IMR-90 (cell line): Measurements from ENCODE around the gene BTBD10. TPM values are rescaled to one million over a fixed set of nuclear protein-coding genes. Genes with fewer than 3 reads are reported as not detected.

Experiments
- ATAC-seq: fragments of 200-7000 bp; cut with Tn5 transposase; 2 replicates; pipeline ENCODE4 v1.9.1; 2020; ENCODE audit warnings: low read depth, mild to moderate bottlenecking, moderate library complexity
- BruUV-seq: library from RNA; stranded (reverse); fragments of 400-500 nt; replicated peaks from 2 replicates; lab custom pipeline; 2021; lab: Mats Ljungman, UMichigan
- CTCF ChIA-PET: fragments of 300-600 bp; formaldehyde crosslinking; extraction: SDS; loops from one replicate; lab custom pipeline; 2021; ENCODE audit warnings: antibody characterized with exemption; lab: Yijun Ruan, JAX
- POLR2A ChIA-PET: fragments of 300-600 bp; sonication (Branson Sonifier 250); formaldehyde crosslinking; loops from one replicate; lab custom pipeline; 2022; ENCODE audit warnings: antibody characterized with exemption; ENCODE audit not compliant: unreplicated experiment; lab: Charles Lee
- DNase-seq: peaks from one replicate; pipeline ENCODE4 v3.0.0; 2013
- H2AFZ ChIP-seq: replicated peaks from 2 replicates; pipeline ENCODE3; 2013; ENCODE audit warnings: low read length, mild to moderate bottlenecking; ENCODE audit not compliant: poor library complexity
- H2AK5ac ChIP-seq: 2 replicates; pipeline ENCODE4 v1.6.1; 2013; ENCODE audit warnings: low read depth, low read length, inconsistent platforms
- H2AK9ac ChIP-seq: replicated peaks from 2 replicates; pipeline ENCODE3; 2013; ENCODE audit warnings: mild to moderate bottlenecking, low read depth, low read length, moderate library complexity; ENCODE audit not compliant: poor library complexity
- H2BK120ac ChIP-seq: 2 replicates; pipeline ENCODE4 v1.6.1; 2013; ENCODE audit warnings: low read depth, low read length, inconsistent platforms
- H2BK15ac ChIP-seq: 3 replicates; pipeline ENCODE4 v1.6.1; 2013; ENCODE audit warnings: low read depth, low read length, inconsistent platforms
- H2BK20ac ChIP-seq: 2 replicates; pipeline ENCODE4 v1.6.1; 2013; ENCODE audit warnings: low read depth, mild to moderate bottlenecking, inconsistent platforms, low read length, moderate library complexity
- H2BK5ac ChIP-seq: 2 replicates; pipeline ENCODE4 v1.6.1; 2013; ENCODE audit warnings: mild to moderate bottlenecking, low read depth, low read length, inconsistent platforms; ENCODE audit not compliant: poor library complexity, severe bottlenecking
- H3K14ac ChIP-seq: replicated peaks from 2 replicates; pipeline ENCODE4 v1.6.1; 2013; ENCODE audit warnings: low read depth, low read length, inconsistent platforms
- H3K18ac ChIP-seq: 2 replicates; pipeline ENCODE4 v1.6.1; 2013; ENCODE audit warnings: low read depth, low read length, control low read depth
- H3K23ac ChIP-seq: 2 replicates; pipeline ENCODE4 v1.6.1; 2013; ENCODE audit warnings: low read depth, low read length, inconsistent platforms
- H3K27ac ChIP-seq: 2 replicates; pipeline ENCODE4 v1.5.1; 2013; ENCODE audit warnings: mild to moderate bottlenecking, control low read depth, low read length; ENCODE audit not compliant: insufficient read depth
- H3K27me3 ChIP-seq: 2 replicates; pipeline ENCODE4 v1.6.1; 2013; ENCODE audit warnings: low read length; ENCODE audit not compliant: control insufficient read depth, insufficient read depth
- H3K36me3 ChIP-seq: 2 replicates; pipeline ENCODE4 v1.6.1; 2013; ENCODE audit warnings: low read length, mixed read lengths; ENCODE audit not compliant: control insufficient read depth, insufficient read depth
- H3K4ac ChIP-seq: 2 replicates; pipeline ENCODE4 v1.6.1; 2013; ENCODE audit warnings: low read depth, low read length, inconsistent platforms
- H3K4me1 ChIP-seq: 2 replicates; pipeline ENCODE4 v1.6.1; 2013; ENCODE audit warnings: low read length, mixed read lengths; ENCODE audit not compliant: control insufficient read depth, insufficient read depth
- H3K4me2 ChIP-seq: 2 replicates; pipeline ENCODE4 v1.6.1; 2013; ENCODE audit warnings: low read depth, mild to moderate bottlenecking, control low read depth, low read length, moderate library complexity
- H3K4me3 ChIP-seq: 2 replicates; pipeline ENCODE4 v1.5.1; 2013; ENCODE audit warnings: low read depth, mild to moderate bottlenecking, control low read depth, low read length, moderate library complexity; ENCODE audit not compliant: insufficient read depth
- H3K56ac ChIP-seq: 2 replicates; pipeline ENCODE4 v1.6.1; 2013; ENCODE audit warnings: low read length, inconsistent platforms; ENCODE audit not compliant: insufficient read depth; ENCODE audit errors: extremely low read depth
- H3K79me1 ChIP-seq, 2 experiments: 2 replicates each; pipeline ENCODE4 v1.6.1; 2013; ENCODE audit warnings: low read length in 2 of 2, inconsistent platforms in 1 of 2, low read depth in 1 of 2
- H3K9ac ChIP-seq: 2 replicates; pipeline ENCODE4 v1.6.1; 2013; ENCODE audit warnings: low read depth, low read length, control low read depth
- H3K9me1 ChIP-seq: 2 replicates; pipeline ENCODE4 v1.6.1; 2013; ENCODE audit warnings: low read length, inconsistent platforms; ENCODE audit not compliant: insufficient read depth
- H3K9me3 ChIP-seq: 2 replicates; pipeline ENCODE4 v1.6.1; 2013; ENCODE audit warnings: low read length; ENCODE audit not compliant: control insufficient read depth, insufficient read depth
- H4K20me1 ChIP-seq: 2 replicates; pipeline ENCODE4 v1.6.1; 2013; ENCODE audit warnings: low read length, inconsistent platforms; ENCODE audit not compliant: insufficient read depth
- H4K5ac ChIP-seq: 2 replicates; pipeline ENCODE4 v1.6.1; 2013; ENCODE audit warnings: mild to moderate bottlenecking, low read depth, low read length, control low read depth
- H4K8ac ChIP-seq, 2 experiments: 2 replicates each; pipeline ENCODE4 v1.6.1; 2013; ENCODE audit warnings: low read depth in 2 of 2, low read length in 2 of 2, control low read depth in 1 of 2, inconsistent platforms in 1 of 2
- H4K91ac ChIP-seq: 2 replicates; pipeline ENCODE4 v1.6.1; 2013; ENCODE audit warnings: low read depth, low read length, inconsistent platforms; ENCODE audit not compliant: insufficient read depth
- MAFK ChIP-seq: IDR thresholded peaks from 2 replicates; pipeline ENCODE4 v1.6.1; 2012; ENCODE audit warnings: low read depth, low read length, improper control_type of control experiment
- USF2 ChIP-seq: fragments of 150-350 bp; IDR thresholded peaks from 2 replicates; pipeline ENCODE4 v1.6.1; 2017; ENCODE audit warnings: mild to moderate bottlenecking, antibody characterized with exemption, low read length, low read depth
- WGBS, 2 experiments: methylation state at CpG; one replicate each; pipeline versions ENCODE4 v1.1.5 to v1.1.7; 2013; ENCODE audit warnings: missing lambda C conversion rate in 2 of 2; ENCODE audit not compliant: insufficient read length in 1 of 2; ENCODE audit errors: extremely low coverage in 2 of 2; 5-methylcytosine and 5-hydroxymethylcytosine counted together
- dilution Hi-C: fragments of 300-500 bp; cut with HindIII; formaldehyde crosslinking; loops from one replicate; pipeline ENCODE4 v1.14.3; 2018; ENCODE audit warnings: low sequenced_read_pairs; ENCODE audit not compliant: unreplicated experiment
- in situ Hi-C: fragments of 300-500 bp; cut with MboI; formaldehyde crosslinking; loops from 3 replicates; pipeline ENCODE4 v1.14.3; 2019; ENCODE audit warnings: low sequenced_read_pairs, inconsistent platforms, mixed read lengths
- intact Hi-C: fragments of 100-400 bp; cut with micrococcal nuclease; formaldehyde crosslinking; loops from 2 replicates; pipeline ENCODE4 v1.10.0; 2022
- polyA plus RNA-seq, 3 experiments: library from polyadenylated mRNA; depleted of rRNA; stranded (reverse); fragments of >200 nt; gene quantifications; 2 replicates each; pipeline ENCODE4 v1.2.3, GENCODE V29; 2012; ENCODE audit warnings: low replicate concordance in 1 of 3
- total RNA-seq: library from RNA; depleted of rRNA; stranded (reverse); fragments of >200 nt; gene quantifications from 2 replicates; pipeline ENCODE4 v1.2.3, GENCODE V29; 2012

BTBD10 gene
- total and polyA plus RNA-seq, 2 of the 4 experiments (the other 2 are of a cell fraction): 32.5 to 59.9 TPM

DNA sequence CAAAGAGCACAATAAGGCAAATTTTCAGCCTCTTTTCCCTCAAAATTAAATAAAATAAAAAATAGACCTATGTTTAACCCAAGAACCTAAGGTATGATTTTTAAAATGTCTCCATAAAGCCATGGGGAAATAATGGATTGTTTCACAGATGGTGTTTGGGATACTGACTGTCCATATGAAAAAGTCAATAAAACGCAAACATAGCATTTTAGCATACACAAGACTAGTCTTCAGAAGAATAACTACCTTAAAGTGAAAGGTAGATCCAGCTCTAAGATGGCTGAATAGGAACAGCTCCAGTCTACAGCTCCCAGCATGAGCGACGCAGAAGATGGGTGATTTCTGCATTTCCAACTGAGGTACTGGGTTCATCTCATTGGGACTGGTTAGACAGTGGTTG lies 16.7 kb upstream of the BTBD10 start:
- H3K9me1 ChIP-seq: no peaks in the 10 kb centered on the region
- H3K9me3 ChIP-seq: no peaks in the 10 kb centered on the region
- BruUV-seq: no TSS peak
- no peak overlapping the region for H3K9ac ChIP-seq
- H3K4me2 ChIP-seq: no peak overlapping the region
- CTCF ChIA-PET: no interaction called here
- no peak overlapping the region for H3K4ac ChIP-seq
- WGBS, 2 experiments: 100% methylated on average over 2 of the region's 3 CpGs; no CpG with 5 or more reads in 1 of the 2 experiments
- POLR2A ChIA-PET: no interaction called here
- H3K23ac ChIP-seq: no peak overlapping the region
- H3K36me3 ChIP-seq: no peaks in the 10 kb centered on the region
- no peak overlapping the region for H2BK20ac ChIP-seq
- DNase-seq: no peak
- TF ChIP-seq USF2 (no peak), MAFK (0 out of 2 replicates have a peak, but pooled peaks have one; percentile 5)
- no peak overlapping the region for H4K8ac ChIP-seq
- no peak overlapping the region for H4K5ac ChIP-seq
- in situ Hi-C loops (no loop called here), dilution Hi-C loops (no loop called here), intact Hi-C loops (no loop called here)
- no peak overlapping the region for H3K4me3 ChIP-seq
- no peaks in the 10 kb centered on the region for H3K79me1 ChIP-seq
- peaks cover 6% of the 10 kb centered on the region for H3K27me3 ChIP-seq
- H2AFZ ChIP-seq: no peak overlapping the region
- H3K56ac ChIP-seq: no peak overlapping the region
- no peak for ATAC-seq
- H3K14ac ChIP-seq: no peak overlapping the region
- H3K18ac ChIP-seq: no peak overlapping the region
- H3K4me1 ChIP-seq: peaks cover 2% of the 10 kb centered on the region; the same call in 1 of the 2 replicates
- H2BK120ac ChIP-seq: no peak overlapping the region
- no peak overlapping the region for H4K91ac ChIP-seq
- no peak overlapping the region for H2AK5ac ChIP-seq
- H3K27ac ChIP-seq: no peak overlapping the region
- no peak overlapping the region for H2BK15ac ChIP-seq
- H2AK9ac ChIP-seq: no peak overlapping the region
- no peak overlapping the region for H2BK5ac ChIP-seq
- no peaks in the 10 kb centered on the region for H4K20me1 ChIP-seq
